GM12801 (cell line): ENCODE results near the gene BAIAP2.

Experiments
- TF ChIP-seq, protein P1 (sequence below): IDR thresholded peaks from one replicate; pipeline ENCODE4 v1.5.1; 2011; ENCODE audit warnings: control low read depth; ENCODE audit not compliant: insufficient read length; ENCODE audit errors: extremely low read depth

Gene BAIAP2

DNA sequence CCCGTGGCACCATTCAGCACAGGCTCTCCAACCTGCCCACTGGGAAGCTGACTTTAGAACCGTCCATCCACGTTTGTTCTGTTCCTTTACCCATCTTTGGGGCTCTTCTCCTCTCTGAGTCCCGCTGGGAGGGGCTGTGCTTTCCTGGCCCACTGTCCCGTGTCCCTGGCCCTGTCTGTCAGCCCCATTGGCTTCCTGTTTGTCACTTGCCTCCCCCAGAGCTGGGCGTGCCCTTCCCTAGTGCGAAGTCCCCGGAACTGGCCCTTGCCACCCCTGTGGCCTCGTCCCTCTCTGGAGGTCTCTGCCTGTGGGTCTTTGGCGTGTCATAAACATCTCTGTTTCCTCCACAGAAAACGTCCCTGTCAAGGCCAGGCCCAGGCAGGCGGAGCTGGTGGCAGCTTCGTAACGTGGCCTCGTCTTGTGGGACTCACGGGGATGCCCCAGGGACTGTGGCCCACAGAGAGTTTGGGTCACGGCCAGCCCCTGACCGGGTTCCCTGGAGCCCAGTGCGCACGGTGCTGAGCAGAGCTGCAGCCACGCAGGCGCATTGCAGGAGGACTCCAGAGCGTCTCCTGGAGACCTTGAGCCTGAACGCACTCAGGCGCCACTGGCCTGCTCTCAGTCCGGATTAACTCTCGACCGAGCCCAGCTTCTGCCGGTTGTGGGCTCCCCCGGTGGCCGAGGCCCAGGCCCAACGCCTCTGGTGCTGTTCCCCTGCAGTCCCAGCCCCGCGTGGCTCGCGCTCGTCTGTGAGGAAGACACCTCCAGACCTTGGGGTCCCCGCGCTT, 36.0 kb upstream of the BAIAP2 start:
- TF ChIP-seq, protein P1, sequence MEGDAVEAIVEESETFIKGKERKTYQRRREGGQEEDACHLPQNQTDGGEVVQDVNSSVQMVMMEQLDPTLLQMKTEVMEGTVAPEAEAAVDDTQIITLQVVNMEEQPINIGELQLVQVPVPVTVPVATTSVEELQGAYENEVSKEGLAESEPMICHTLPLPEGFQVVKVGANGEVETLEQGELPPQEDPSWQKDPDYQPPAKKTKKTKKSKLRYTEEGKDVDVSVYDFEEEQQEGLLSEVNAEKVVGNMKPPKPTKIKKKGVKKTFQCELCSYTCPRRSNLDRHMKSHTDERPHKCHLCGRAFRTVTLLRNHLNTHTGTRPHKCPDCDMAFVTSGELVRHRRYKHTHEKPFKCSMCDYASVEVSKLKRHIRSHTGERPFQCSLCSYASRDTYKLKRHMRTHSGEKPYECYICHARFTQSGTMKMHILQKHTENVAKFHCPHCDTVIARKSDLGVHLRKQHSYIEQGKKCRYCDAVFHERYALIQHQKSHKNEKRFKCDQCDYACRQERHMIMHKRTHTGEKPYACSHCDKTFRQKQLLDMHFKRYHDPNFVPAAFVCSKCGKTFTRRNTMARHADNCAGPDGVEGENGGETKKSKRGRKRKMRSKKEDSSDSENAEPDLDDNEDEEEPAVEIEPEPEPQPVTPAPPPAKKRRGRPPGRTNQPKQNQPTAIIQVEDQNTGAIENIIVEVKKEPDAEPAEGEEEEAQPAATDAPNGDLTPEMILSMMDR, result no peak

DNA sequence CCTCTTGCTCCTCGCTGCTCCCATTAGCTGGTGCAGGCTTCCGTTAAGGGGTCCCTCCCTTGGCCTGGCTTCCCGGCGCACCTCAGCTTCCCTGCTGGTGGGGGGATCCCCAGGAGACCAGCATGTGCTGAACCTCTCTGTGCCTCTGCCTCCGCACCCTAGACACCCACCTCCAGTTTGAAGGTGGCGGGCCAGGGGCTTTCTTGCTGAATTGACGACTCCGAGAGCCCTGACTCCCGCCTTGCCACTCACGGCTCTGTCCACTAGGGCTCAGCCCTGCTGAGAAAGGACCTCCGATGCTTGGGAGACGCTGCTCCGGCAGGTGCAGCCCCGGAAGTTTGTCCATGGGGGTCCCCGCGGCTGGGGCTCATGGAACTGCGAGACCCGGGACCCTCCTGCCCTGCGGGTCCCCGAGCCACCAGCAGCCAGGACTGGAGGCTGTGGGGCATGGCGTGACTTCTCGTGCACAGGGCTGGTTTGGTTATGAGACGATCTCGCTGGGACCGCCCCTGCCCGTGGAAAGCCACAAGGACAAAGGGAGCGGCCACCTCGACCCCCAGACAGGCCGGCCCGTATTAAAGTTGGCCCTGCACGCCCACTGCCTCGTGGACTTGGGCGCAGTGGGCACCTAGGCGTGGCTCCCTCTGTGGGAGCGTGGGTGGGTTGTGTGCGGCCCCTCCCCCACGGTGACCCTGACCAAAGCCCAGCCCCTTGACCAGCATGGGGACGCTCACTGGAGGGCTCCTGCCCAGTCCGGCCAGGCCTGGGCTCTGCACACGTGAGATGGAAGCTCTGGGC, 35.2 kb upstream of the BAIAP2 start:
- TF ChIP-seq, protein P1, result no peak

- TF ChIP-seq, protein P1, result no peak
Measured at GRCh38 chr17:81000334-81000630, 34.7 kb upstream of the BAIAP2 start.

- TF ChIP-seq, protein P1, result no peak
Measured at GRCh38 chr17:81000631-81001357, 34.2 kb upstream of the BAIAP2 start.

GRCh38 chr17:81002013-81002384, 33.0 kb upstream of the BAIAP2 start:
- TF ChIP-seq, protein P1, result no peak

DNA sequence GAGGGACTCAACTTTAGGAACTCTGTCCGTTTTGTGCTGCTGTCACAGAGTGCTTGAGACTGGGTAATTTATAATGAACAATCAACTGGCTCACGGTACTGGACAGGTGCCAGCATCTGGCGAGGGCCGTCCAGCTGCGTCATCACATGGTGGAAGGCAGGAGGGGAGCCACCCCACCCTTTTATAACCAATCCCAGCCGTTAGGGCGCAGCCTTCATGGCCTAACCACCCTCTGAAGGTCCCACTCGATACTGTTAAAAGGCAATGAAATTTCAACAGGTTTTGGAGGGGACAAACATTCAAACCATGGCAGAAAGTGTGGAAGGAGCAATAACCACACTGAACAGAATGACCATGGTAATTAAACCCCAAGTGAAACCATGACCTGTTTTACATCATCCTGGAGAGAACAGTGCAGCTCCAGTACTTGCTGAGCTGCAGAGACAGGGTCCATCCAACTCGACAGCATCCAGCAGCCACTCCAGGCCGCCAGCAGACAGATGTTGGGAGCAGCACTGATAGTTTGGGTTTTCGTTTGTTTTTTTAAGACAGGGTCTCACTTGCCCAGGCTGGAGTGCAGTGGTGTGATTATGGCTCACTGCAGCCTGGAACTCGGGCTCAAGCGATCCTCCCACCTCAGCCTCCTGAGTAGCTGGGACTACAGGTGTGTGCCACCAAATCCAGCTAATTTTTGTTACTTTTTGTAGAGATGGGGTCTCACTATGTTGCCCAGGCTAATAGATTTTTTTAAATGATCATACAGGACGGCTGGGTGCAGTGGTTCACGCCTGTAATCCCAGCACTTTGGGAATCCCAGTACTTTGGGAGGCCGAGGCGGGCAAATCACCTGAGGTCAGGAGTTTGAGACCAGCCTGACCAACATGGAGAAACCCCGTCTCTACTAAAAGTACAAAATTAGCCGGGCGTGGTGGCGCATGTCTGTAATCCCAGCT, 32.3 kb upstream of the BAIAP2 start:
- TF ChIP-seq, protein P1, result no peak
